A172 (cell line): ENCODE data around the gene MDK. TPM values are rescaled to one million over a fixed set of nuclear protein-coding genes. Genes with fewer than 3 reads are reported as not detected.
A peak's percentile ranks its signal among the peaks of the same experiment; 100 is the strongest.

Experiments used
- DNase-seq: peaks from one replicate; pipeline ENCODE4 v3.0.0-alpha.2; 2015; ENCODE audit warnings: low spot score
- total RNA-seq: library from RNA; depleted of rRNA; stranded (reverse); fragments of >200 nt; shearing (Covaris generic); gene quantifications from 2 replicates; pipeline ENCODE4 v1.2.3, GENCODE V29; 2014

Gene MDK
- total RNA-seq, 1 experiment from 2014 or later = 8.9 TPM

DNA sequence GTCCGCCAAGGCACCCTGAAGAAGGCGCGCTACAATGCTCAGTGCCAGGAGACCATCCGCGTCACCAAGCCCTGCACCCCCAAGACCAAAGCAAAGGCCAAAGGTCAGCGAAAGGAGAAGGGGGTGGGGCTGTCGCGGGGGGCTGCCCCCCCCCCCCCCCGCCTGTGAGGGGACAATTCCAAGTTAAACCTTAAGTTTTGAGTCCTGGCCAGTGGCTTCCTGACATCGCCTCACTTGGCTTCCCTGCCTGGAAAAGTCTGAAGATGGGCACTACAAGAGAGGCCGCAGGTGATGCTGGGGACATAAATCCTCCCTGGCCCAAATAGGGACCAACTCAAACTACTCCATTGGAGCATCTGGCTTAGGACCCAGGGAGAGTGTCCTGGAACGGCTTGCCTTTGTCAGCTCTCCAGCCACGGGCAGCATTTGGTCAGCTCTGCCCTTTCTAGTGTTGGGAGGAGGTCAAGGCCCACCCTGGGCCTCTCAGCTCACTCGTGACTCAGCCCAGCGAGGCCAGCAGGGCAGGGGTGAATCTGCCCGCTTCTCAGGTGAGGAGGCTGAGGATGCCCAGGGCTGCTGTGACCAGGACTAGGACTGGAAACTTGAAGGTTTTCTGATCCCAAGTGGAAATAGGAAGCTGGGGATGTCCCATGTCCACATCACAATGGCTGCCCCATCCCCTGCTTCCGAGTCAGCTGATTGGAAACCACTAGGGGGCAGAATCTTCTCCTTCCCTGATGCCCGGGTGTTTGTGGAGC lies 1.4 kb downstream of the MDK start:
- peak; percentile 52 for DNase-seq

DNA sequence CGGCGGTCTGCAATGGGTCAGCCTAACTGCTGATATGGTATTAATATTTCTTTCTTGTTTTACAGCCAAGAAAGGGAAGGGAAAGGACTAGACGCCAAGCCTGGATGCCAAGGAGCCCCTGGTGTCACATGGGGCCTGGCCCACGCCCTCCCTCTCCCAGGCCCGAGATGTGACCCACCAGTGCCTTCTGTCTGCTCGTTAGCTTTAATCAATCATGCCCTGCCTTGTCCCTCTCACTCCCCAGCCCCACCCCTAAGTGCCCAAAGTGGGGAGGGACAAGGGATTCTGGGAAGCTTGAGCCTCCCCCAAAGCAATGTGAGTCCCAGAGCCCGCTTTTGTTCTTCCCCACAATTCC lies 1.9 kb downstream of the MDK start:
- no peak for DNase-seq

DNA sequence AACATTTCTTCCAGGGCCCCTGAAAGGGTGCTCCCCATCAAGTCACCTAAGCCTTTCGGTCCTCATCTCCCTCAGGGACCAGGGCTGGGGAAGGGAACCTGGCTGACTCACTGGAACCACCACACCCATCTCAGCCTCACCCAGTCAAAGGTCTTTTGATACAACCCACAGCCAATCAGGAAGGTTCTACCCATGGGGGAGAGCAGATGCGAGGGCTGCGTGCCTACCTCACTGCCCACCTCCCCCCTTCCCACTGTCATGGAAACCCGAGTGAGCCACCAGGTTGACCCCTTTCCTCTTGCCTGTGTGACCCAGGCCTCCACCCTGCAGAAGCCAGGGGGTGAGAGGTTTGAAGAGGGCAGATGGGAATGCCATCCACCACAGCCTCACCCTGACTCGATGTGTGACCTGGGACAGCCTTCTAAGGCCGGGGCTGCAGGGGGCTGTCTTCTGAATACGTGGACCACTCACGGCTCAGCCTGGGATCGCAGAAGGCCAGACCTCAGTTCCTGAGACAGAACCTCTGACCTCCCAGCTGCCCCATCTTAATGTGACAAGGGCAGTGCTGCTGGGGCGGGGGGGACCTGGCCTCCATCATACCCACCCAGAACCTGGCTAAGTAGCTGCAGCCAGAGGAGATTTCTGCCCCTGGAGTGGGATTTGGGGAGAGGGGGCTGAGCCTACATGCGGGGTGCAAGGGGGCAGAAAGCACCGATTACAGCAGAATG lies 2.7 kb downstream of the MDK start:
- DNase-seq = peak; percentile 55

GRCh38 chr11:46385169-46386004 lies 3.9 kb downstream of the MDK start:
- DNase-seq = no peak

GRCh38 chr11:46386005-46386578 lies 4.6 kb downstream of the MDK start:
- no peak for DNase-seq

GRCh38 chr11:46386674-46387073 lies 5.2 kb downstream of the MDK start:
- DNase-seq = peak; percentile 79

DNA sequence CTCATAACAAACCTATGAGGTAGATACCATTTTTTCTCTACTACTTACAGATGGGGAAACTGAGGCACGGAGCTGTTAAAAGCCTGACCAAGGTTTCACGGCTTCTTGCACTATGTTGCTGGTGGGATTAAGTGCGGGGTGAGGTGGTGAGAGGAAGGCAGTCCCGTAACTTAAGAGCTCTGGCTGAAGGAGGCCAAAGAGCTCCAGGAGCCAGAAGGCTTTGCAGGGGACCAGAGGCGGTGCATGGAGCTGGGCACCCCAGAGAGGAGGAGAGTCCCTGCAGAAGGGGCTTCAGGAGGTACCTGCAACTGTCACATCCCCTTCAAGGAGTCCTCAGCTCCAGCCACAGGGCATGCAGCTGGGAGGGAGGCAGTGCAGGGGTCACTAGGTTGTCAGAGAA lies 6.0 kb downstream of the MDK start:
- DNase-seq = no peak

DNA sequence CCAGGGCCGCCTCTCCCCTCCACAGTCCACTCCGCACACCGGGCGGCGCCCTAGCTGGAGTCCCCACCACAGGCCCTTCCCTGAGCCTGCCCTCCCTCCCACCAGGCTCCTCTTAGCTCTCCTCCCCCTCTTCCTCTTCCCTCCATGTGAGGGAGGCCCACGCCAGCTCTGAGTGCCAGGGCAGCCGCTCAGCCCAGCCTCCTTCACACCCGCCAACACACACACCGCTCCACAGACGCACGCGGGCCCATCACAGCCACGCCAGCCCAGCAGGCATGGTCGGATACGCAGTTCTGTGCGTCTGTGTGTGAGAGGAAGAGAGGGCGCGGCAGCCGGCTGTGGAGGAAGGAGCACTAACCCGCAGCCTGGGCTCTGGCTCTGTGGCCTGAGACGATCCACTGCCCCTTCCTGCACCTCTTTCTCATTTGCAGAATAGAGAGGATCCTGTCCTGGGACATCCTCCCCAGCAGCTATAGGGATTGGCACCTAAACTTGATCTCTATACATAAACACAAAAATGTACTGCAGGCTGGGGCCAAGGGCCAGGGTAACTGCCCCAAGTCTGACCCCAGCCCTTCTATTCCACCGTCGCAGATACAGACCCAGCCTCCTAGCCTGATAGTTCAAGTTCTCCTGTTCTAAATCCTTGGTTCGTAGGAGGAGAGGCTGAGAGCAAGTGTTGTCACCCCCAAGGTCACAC lies 6.6 kb downstream of the MDK start:
- no peak for DNase-seq

DNA sequence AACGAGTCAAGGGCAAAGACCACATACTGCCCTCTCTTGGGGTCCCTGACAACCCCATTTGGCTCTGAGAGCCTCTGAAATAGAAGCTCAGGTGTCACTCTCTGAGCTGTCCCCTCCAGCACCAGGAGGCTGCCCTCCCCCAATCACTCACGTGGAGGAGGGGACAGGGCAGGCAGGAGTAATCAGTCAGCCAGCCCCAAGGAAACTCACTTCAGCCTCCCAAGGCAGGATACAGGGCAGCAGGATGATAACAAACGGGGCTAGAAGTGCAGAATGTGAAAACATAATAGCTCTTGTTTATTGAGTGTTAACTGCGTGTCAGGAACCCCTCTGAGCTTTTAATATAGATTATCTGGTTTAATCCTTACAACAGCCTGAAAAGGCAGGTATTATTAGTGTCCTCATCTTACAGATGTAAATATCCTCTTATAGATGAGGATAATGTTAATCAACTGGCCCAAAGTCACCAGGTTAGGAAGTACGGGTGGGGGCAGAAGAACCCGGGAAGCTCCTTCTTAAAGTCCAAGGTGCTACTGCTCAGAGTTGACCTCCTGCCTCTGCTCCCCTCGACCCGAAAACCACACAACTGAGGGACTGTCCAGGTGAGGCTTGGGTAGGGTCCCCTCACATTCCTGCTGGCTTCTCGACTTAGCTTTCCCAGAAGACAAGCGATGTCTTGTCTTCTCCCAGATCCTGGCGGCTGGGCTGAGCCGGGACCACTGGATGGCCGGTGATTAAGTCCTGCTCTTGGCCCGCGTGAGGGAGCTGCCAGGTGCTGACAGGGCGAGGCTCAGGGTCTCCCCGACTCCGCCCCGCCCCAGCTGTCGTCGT lies 7.4 kb downstream of the MDK start:
- DNase-seq = no peak

GRCh38 chr11:46389450-46390330 lies 8.2 kb downstream of the MDK start:
- DNase-seq = no peak

DNA sequence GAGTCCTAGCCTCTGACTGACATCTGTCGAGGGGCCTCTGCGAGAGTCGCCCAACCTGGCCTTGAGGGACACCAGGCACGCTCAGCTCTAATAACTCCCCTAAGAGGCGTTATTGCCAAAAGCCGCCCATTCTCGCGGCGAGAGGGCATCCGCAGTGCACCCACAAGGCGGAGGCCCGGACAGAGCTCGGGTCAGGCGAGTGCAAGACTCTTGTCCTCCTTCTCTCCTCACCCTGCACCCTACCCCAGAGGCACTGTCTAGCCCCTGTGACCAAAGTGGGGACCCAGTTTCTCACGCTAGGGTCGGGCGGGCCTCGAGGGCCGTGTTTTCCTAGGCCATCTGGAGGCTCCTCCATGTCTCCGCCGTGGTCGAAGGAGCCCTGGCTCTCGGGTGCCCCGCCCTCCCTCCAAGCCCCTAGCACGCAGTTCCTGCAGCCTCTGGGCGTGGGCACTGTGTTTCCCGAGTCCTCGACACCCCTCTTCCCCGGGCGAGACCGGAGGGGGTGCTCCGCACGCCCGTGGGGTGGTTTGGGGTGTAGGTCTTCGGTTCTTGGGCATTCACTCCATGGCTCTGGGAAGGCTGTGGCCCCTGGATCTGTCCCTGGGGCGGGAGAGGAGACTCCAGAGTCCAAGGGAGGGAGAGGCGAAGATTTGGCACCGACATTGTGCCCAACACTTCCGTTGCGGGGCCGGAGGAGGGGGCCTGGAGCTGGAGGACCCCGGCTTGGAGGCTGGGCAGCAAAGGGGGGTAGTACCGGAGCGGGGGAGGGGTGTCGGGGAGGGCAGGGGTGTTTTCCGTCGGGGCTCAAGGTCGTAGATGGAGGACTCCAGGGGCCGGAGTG lies 9.1 kb downstream of the MDK start:
- no peak for DNase-seq

DNA sequence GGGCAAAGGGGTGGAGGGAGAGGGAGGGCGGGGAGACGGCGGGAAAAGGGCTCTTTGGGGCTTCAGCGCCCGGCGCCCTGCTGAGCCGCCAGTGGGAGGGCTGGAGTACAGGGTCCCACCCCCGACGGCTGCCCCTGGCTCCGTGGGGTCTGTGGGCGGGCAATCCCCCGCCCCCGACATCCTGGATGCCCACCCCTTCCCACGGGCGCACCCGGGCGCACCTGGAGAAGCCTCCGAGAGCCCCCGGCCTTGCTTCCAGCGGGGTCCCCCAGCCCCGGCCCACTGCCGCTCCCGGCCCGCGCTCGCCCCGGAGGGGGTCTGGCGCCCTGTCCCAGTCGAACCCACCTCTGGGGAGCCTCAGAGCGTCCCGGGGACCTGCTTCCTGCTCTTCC lies 9.7 kb downstream of the MDK start:
- no peak for DNase-seq

- DNase-seq = no peak
Observed at GRCh38 chr11:46391578-46392420, 10.3 kb downstream of the MDK start, which contains the start of gene CHRM4. Gene CHRM4, minus strand, starts transcription at chr11:46391776. Its CDS starts 5,219 bp downstream, at chr11:46386557.

GRCh38 chr11:46392421-46393230 lies 11.2 kb downstream of the MDK start:
- peak; percentile 74 for DNase-seq

DNA sequence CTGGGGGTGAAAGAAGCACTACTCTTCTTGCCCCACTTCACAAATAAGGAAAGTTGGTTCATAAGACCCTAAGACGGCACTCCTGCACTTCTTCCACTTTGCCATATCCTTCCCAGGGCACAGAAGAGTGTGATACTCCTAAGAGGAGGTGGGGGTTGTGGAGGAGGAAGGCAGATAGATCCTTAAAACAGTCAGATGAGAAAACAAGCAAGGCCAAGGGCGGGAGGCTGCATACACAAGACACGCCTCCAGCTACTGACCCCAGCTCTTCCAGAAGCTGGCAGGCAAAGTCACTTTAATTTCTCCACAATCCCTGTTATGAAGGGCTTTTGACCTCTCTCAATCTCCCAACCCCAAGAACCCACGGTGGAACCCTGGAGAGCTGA lies 11.8 kb downstream of the MDK start:
- no peak for DNase-seq

DNA sequence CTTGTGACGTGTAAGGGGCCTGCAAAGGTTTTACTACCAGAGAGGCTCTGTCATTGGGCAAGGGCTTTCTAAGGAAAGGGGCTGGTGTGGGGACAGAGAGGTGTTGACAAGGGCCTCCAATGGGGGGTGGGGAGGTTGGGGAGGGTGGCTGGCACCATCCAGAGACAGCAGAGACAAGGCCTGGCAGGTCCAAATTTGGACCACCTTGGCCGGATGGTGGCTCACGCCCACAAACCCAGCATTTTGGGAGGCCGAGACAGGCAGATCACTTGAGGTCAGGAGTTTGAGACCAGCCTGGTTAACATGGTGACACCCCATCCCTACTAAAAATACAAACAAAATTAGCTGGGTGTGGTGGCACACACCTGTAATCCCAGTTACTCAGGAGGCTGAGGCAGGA lies 12.3 kb downstream of the MDK start:
- DNase-seq = no peak

DNA sequence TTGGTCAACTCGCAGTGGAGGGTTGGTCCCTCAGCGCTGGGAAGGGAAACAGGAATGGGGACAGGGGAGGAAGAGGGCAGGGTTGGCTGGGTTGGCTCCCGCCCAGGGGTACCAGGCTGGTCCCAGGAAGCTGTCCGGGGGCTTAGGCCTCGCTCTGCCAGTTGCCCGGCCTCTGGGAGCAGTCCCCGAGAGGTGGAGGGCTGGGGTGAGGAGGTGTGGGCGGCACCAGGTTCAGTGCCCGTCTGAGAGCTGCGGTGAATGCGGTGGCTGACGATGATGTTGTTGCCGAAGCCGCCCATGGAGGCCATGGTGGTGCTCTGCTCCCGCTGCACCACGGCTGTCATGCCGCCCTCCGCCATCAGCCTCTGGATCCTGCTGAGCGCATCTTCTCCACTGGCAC lies 16.1 kb downstream of the MDK start:
- no peak for DNase-seq
